NCI-H2227 (cell line): ENCODE data around the gene KLHL3.

Experiments used
- DNase-seq: peaks from one replicate; lab custom pipeline; 2025; ENCODE audit not compliant: unreplicated experiment; lab: John Stamatoyannopoulos, UW

Gene KLHL3

DNA sequence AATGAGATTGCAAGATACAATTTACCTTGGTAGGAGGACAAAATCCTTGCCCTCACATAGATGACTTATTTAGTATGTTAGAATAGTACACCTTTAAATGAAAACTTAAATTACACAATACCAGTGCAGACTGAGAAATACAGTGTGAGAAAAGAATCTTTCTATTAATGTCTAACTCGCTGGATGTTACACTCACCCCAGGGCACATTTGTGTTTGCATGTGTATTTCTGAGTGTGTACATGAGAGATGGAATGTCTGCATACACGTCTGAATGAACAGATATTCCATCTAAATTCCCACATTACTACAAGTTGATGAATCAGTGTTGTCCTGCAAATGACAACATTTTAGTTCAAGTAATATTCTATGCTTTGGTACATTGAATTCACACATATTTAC lies 99.8 kb downstream of the KLHL3 start:
- DNase-seq = no peak

DNA sequence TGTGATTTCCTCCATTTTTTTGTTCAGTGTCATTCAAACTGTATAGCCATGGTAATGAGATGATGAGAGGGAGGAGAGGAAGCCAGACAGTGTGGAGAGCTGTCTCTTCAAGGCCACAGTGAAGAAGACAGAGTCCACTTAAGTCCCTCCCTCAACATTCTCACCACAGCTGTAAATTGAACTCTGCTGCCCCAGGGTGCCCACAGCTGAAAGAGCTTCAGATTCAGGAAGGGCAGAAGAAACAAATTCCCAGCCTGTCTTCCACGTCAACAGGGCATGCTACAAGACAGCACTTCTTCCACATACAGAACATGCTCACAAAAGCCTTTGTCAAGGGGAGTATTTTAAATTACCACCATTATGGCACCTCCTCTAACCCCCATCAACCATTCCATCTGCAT lies 100.4 kb downstream of the KLHL3 start:
- peak; percentile 80 for DNase-seq

DNA sequence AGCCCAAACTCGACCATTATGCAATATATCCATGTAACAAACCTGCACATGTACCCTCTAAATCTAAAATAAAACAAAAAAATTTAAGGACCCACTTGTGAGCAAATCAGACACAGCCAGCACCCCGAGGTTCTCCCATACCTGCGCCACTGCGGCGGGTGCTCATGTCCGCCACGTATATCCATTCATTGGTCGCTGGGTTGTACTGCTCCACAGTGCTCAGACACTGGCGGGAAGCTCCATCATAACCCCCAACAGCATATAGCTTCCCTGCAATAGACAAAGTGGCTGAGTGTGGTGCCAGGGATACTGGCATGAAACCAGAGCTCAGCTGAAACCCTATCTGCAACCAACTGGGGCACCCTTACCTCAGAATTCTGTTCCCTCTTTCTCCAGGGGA lies 102.0 kb downstream of the KLHL3 start:
- no peak for DNase-seq

GRCh38 chr5:137632716-137633115 lies 103.2 kb downstream of the KLHL3 start:
- DNase-seq = no peak

GRCh38 chr5:137631453-137631852 lies 104.4 kb downstream of the KLHL3 start:
- no peak for DNase-seq

DNA sequence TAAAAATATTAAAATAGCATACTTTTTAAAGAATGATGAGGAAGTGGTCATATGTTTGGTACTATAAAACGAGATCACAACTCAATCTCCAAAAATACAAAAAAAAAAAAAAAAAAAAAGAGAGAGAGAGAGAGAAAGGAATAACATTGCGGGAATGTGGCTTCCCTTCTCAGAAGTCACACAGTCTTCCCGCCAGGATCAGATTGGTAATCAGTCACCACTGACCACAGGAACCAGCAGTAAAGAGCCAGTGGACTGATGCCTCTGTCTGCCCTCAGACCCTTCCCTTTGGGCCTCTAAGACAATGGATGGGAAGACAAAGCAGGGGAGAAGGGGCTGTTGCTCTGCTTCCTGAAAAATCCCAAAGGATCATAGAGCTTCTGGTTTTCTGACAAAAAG lies 104.9 kb downstream of the KLHL3 start:
- DNase-seq = no peak

- DNase-seq = no peak
These were observed 105.5 kb downstream of the KLHL3 start for GRCh38 chr5:137630216-137630971.

DNA sequence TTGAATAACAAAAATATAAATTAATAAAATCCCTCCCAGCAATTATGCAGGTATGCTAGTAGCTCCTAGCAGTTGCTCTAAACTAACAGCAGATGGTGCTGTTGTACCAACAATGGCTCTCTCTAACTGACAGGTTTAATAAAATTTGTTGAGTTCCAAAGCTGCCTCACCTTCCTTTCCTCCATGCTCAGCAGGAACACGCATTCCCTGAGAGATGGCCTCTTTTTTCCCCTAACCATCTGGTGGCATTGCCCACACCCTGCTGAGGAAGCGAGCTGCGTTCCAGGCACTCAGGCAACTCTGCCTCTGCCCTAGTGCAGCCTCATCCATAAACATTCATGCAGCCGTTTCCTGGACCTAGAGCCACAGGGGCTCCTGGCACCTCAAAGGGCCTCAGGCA lies 106.2 kb downstream of the KLHL3 start:
- DNase-seq = peak; percentile 63

DNA sequence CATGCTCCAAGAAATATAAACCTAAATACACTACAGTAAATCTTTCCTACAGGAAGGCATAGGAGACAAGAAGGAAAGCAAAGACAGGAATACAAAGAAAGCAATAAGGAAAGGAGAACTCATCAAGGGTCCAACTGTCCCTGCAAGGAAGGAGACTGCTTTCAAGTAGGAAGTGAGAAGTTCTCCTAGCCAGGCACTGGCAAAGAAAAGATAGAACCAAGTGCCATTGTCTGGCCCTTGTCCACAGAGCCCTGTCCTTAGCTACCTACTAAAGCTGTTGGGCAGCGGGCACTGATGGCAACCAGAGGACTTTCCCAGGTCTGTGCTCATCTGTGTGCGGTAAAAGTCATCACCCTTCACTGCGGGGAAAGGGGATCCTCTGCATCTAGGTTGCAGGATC lies 108.2 kb downstream of the KLHL3 start:
- DNase-seq = no peak

- no peak for DNase-seq
These were observed 108.6 kb downstream of the KLHL3 start for GRCh38 chr5:137627293-137627692.

DNA sequence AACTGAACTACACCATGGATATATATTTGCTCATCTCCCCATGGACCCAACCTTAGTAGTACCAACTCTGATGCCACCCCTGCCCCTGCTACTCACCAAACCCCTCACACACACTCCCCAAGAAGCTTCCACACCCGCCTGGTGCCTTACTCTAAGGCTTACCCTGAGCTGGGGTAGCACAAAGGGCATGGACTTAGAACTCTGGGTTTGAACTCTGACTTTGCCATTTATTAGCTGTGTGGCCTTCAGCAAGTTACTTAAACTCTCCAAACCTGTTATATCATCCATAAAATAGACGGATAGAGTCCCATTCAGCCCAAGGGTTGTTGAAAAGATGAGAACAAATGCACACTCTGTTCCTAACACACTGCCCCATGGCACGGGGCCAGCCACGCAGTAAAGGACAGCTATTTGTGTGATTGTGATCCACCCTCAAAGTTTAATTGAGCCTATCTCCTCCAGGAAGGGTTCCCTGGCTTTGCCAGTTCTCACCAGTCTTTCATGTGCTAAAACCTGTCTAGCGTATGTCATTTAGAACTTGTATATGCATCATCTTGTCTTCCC lies 111.0 kb downstream of the KLHL3 start:
- no peak for DNase-seq

DNA sequence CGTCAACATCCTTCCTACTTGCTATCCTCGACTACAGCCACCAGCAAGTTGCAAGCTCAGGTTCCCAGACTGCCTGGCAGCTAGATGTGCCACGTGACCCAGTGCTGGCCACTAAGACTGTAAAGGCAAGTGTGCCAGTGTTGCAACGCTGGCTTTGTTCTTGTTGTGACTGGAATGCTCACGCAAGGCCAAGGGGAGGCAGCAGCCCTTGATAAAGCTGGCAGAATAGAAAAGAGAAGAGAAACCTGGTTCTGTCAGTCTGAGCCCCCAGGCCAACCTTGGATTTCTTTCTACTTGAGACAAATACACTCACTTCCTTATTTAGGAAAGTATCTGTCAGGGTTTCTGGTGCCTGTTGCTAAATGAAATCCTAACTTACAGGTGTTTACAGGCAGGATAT lies 113.0 kb downstream of the KLHL3 start:
- DNase-seq = no peak

DNA sequence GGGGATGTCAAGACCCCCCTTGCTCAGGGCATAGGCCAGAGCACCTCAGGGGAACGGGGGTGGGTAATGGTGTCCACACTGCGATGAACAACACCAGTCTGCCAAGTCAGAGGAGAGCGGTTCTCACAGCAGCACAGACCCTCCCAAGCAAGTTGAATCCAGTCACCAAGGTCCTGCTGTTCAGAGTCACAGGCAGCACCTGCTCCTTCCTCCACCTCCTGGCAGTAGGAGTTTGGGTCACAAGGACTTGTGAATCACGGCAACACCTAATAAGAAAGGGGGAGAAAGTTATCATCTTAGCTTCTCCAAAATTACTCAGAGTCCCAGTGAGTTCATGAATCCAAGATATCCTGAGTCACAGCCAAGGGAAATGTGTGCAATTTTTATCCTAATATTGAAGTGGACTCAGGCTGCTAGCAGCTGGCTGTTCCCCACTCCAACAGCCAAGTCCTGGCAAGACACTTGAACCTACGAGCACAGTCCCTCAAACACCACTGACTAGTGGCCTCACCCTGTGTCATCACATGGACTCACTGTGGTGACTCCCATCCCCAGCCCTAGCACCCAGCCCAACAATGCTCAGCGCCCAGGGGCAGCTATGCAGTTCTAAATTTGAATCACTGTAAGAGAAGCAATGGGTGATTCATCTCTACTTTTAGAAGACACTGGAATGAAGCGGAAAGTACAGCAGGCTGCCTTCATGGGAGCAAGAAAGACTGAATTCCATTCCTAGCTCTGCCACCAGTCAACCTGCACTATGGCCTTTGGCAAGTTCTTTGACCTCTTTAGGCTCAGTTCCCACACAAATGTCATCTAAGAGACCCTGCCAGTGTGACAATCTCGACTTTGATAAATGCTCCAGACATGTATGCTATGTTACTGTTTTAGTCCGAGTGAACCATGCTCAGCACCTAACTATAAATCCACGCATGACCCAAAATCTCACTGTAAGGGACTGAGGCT lies 113.7 kb downstream of the KLHL3 start:
- DNase-seq = no peak

DNA sequence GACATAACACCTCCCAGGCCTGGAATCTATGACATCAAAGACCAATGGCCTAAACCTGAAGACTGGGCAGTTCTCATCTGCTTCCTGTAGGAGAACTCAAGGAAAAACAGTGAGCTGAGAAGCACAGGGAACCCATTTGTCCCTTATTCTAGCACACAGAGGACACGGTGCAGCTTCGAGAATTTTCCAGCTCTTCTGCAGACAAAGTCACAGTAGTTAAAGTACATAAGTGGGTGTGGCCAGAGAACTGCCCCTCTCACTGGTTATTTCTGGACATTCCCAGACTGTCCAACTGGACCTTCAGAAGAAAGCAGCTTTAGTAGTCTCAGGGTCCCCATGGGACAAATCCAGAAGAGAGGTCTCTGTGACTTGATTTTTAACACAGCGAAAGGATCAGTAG lies 114.6 kb downstream of the KLHL3 start:
- no peak for DNase-seq

- peak; percentile 9 for DNase-seq
These were observed 116.6 kb downstream of the KLHL3 start for GRCh38 chr5:137619191-137619870.

DNA sequence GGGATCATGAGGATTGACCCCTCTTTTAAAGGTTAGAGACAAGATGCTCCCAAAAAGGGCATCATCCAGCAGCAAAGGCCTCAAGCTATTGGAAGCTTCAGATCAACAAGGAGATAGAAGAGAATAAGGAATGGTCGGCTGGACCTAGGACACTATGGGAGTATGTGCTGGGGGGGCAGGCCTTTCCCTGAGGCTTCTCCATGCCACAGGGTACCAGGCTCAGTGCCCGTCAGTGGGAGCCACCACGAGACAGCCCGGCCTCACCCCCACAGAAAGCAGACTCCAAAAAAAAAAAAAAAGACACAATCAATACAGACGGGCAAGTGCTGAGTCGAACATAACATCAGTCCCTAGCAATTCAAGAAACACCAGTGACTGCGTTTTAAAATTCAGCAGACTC lies 117.4 kb downstream of the KLHL3 start:
- DNase-seq = no peak

- DNase-seq = peak; percentile 5
These were observed 118.2 kb downstream of the KLHL3 start for GRCh38 chr5:137617528-137618205.

DNA sequence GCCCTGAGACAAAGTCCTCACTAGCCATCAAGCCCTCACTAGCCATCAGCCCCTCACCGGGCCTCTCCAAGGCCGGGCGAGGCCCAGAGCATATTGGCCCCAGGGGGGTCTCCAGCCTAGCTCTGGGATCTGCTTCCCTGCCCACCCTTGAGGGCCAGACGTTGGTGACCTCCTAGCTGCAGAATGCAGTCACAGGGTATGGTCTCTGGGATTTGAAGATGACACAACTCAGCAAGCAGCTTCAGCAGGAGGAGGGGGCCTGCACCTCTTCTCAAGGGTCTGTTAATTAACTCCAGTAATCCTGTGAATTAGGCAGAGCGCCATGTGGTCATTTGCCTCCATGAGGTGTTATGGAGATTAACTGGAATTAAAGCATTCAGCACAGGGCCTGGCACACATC lies 119.8 kb downstream of the KLHL3 start:
- no peak for DNase-seq

- DNase-seq = no peak
These were observed 120.6 kb downstream of the KLHL3 start for GRCh38 chr5:137615171-137615775.

- DNase-seq = no peak
These were observed 122.2 kb downstream of the KLHL3 start for GRCh38 chr5:137613554-137614265.
